HepG2 (cell line): ENCODE measurements around the gene TIMM23. TPM values are rescaled to one million over a fixed set of nuclear protein-coding genes. Genes with fewer than 3 reads are reported as not detected.
A peak's percentile ranks its signal among the peaks of the same experiment; 100 is the strongest.

ENCODE experiments used
- CENPT ChIP-seq: sonication (generic); formaldehyde crosslinking; IDR thresholded peaks from 2 replicates; pipeline ENCODE4 v1.8.0; 2022; ENCODE audit warnings: low read depth, mild to moderate bottlenecking, moderate library complexity, missing genetic modification reagents
- KDM3A ChIP-seq: IDR thresholded peaks from 2 replicates; pipeline ENCODE4 v1.6.1; 2018; ENCODE audit warnings: low read depth, missing compliant biosample characterization
- PAXIP1 ChIP-seq: sonication (generic); formaldehyde crosslinking; conservative IDR thresholded peaks from 2 replicates; pipeline ENCODE4 v1.4.0; 2020; ENCODE audit warnings: mild to moderate bottlenecking, missing genetic modification reagents, moderate library complexity
- RXRB ChIP-seq: IDR thresholded peaks from 2 replicates; pipeline ENCODE4 v1.6.1; 2016; ENCODE audit warnings: borderline replicate concordance, missing genetic modification reagents, missing compliant biosample characterization
- TOE1 ChIP-seq: sonication (generic); formaldehyde crosslinking; IDR thresholded peaks from 2 replicates; pipeline ENCODE4 v1.4.0; 2020; ENCODE audit warnings: mild to moderate bottlenecking, missing genetic modification reagents
- ZBED4 ChIP-seq: sonication (generic); formaldehyde crosslinking; IDR thresholded peaks from 2 replicates; pipeline ENCODE4 v1.4.0; 2020; ENCODE audit warnings: missing genetic modification reagents, borderline replicate concordance
- ZFP90 ChIP-seq: sonication (generic); formaldehyde crosslinking; IDR thresholded peaks from 2 replicates; pipeline ENCODE4 v1.8.0; 2022; ENCODE audit warnings: missing genetic modification reagents, mild to moderate bottlenecking, inconsistent platforms, borderline replicate concordance
- ZFX ChIP-seq: sonication (generic); formaldehyde crosslinking; IDR thresholded peaks from 2 replicates; pipeline ENCODE4 v1.4.0; 2020; ENCODE audit warnings: mild to moderate bottlenecking, low read depth, missing genetic modification reagents, moderate library complexity
- ZNF207 ChIP-seq: fragments of 450-650 bp; IDR thresholded peaks from 2 replicates; pipeline ENCODE4 v1.6.1; 2016; ENCODE audit warnings: antibody characterized with exemption, borderline replicate concordance
- ZNF549 ChIP-seq: sonication (generic); formaldehyde crosslinking; IDR thresholded peaks from 2 replicates; pipeline ENCODE4 v1.5.0; 2020; ENCODE audit warnings: missing genetic modification reagents
- ZNF562 ChIP-seq: sonication (generic); formaldehyde crosslinking; IDR thresholded peaks from 2 replicates; pipeline ENCODE4 v1.8.0; 2022; ENCODE audit warnings: missing genetic modification reagents, borderline replicate concordance
- ZNF7 ChIP-seq: IDR thresholded peaks from 2 replicates; pipeline ENCODE4 v1.6.1; 2016; ENCODE audit warnings: missing biosample characterization, missing genetic modification reagents
- polyA plus RNA-seq, 8 experiments: library from polyadenylated mRNA; depleted of rRNA in 3 of 8; stranded (reverse) in 7 of 8; unstranded in 1 of 8; fragments of >200 nt; fragmentation: Illumina TruSeq in 4 of 8; extraction: Trizol in 4 of 8; gene quantifications; 2 replicates each; pipeline versions ENCODE4 v1.2.1 to v1.2.3, GENCODE V29; 2011 to 2016; ENCODE audit warnings: low read depth in 4 of 8, missing spikeins in 1 of 8, mixed read lengths in 1 of 8; ENCODE audit not compliant: insufficient read depth in 1 of 8
- total RNA-seq, 5 experiments: library from RNA; depleted of rRNA; stranded (reverse); fragments of >200 nt; fragmentation: Illumina TruSeq; extraction: Trizol; gene quantifications; 2 replicates each; pipeline ENCODE4 v1.2.3, GENCODE V29; 2016; ENCODE audit warnings: low read depth in 1 of 5
- TF ChIP-seq, protein P1 (sequence below): sonication (generic); formaldehyde crosslinking; conservative IDR thresholded peaks from 2 replicates; pipeline ENCODE4 v1.8.0; 2022; ENCODE audit warnings: missing genetic modification reagents
- TF ChIP-seq, protein P2 (sequence below): IDR thresholded peaks from 2 replicates; pipeline ENCODE4 v1.6.1; 2018; ENCODE audit warnings: missing genetic modification reagents, mild to moderate bottlenecking, missing compliant biosample characterization
- TF ChIP-seq, protein P3 (sequence below): sonication (generic); formaldehyde crosslinking; IDR thresholded peaks from 2 replicates; pipeline ENCODE4 v1.5.0; 2020; ENCODE audit warnings: missing genetic modification reagents

Gene TIMM23
- total and polyA plus RNA-seq, 2 of the 13 experiments (the other 11 are each of a cell fraction or from before 2014, with no cell fraction given) = 80.2 to 98.6 TPM

DNA sequence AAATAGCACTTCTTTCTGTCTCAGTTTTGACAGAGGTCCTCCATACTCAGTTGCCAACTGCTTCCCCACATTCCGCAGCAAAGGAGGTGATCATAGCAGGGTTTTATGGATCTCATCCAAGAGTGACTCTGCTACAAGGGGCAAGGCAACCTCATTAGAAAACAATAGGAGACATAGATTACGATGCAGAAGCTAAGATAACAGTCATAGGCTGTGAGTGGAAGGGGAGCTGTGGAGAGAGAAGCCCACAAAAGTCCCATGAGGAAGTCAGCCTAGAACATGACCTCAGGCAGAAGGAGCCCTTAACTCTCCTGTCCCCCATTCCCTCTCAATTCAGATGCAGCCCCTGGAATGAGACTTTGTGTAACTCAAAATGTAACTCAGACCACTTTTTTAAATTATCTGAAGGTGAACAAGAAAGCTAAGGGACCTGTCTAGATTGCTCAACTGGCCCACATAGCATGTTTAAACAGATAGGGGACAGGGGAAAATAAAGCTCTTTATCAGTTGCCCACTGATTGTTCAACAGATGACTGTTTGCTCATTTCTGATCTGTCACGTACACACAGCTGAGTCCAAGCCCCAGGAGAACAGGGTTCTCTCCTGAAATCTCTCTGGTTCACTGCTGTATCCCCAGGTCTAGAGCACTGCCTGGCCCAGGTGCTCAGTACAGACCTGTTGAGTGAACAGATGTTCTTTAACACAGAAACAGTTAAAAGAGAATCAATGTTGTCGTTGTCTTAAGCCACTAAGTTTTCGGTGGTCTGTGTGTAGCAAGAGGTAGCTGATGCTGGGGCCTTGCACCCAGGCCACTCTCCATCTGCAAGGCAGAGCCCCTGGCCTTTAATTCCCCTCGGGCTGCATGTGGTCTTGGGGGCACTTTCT, 59.6 kb downstream of the TIMM23 start (continued):
- peak; percentile 72 for TF ChIP-seq ZBED4
- 0 out of 2 replicates have a peak, but pooled peaks have one; percentile 16 for TF ChIP-seq TOE1 (CRISPR knock-in tag)
- TF ChIP-seq CENPT (CRISPR knock-in tag) = no peak
- peak; percentile 66 for TF ChIP-seq ZFX (CRISPR knock-in tag)
- no peak for TF ChIP-seq KDM3A (CRISPR knock-in tag)
- TF ChIP-seq ZFP90 (CRISPR knock-in tag) = 0 out of 2 replicates have a peak, but pooled peaks have one; percentile 63
- TF ChIP-seq, protein P1, sequence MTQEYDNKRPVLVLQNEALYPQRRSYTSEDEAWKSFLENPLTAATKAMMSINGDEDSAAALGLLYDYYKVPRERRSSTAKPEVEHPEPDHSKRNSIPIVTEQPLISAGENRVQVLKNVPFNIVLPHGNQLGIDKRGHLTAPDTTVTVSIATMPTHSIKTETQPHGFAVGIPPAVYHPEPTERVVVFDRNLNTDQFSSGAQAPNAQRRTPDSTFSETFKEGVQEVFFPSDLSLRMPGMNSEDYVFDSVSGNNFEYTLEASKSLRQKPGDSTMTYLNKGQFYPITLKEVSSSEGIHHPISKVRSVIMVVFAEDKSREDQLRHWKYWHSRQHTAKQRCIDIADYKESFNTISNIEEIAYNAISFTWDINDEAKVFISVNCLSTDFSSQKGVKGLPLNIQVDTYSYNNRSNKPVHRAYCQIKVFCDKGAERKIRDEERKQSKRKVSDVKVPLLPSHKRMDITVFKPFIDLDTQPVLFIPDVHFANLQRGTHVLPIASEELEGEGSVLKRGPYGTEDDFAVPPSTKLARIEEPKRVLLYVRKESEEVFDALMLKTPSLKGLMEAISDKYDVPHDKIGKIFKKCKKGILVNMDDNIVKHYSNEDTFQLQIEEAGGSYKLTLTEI (CRISPR knock-in tag) = no peak
- TF ChIP-seq, protein P2, sequence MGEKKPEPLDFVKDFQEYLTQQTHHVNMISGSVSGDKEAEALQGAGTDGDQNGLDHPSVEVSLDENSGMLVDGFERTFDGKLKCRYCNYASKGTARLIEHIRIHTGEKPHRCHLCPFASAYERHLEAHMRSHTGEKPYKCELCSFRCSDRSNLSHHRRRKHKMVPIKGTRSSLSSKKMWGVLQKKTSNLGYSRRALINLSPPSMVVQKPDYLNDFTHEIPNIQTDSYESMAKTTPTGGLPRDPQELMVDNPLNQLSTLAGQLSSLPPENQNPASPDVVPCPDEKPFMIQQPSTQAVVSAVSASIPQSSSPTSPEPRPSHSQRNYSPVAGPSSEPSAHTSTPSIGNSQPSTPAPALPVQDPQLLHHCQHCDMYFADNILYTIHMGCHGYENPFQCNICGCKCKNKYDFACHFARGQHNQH (CRISPR knock-in tag) = peak; percentile 91
- no peak for TF ChIP-seq ZNF562 (CRISPR knock-in tag)
- no peak for TF ChIP-seq ZNF207
- TF ChIP-seq ZNF549 (CRISPR knock-in tag) = no peak
- TF ChIP-seq RXRB (CRISPR knock-in tag) = peak; percentile 89
- peak; percentile 91 for TF ChIP-seq PAXIP1 (CRISPR knock-in tag)
- TF ChIP-seq ZNF7 = no peak
- TF ChIP-seq, protein P3, sequence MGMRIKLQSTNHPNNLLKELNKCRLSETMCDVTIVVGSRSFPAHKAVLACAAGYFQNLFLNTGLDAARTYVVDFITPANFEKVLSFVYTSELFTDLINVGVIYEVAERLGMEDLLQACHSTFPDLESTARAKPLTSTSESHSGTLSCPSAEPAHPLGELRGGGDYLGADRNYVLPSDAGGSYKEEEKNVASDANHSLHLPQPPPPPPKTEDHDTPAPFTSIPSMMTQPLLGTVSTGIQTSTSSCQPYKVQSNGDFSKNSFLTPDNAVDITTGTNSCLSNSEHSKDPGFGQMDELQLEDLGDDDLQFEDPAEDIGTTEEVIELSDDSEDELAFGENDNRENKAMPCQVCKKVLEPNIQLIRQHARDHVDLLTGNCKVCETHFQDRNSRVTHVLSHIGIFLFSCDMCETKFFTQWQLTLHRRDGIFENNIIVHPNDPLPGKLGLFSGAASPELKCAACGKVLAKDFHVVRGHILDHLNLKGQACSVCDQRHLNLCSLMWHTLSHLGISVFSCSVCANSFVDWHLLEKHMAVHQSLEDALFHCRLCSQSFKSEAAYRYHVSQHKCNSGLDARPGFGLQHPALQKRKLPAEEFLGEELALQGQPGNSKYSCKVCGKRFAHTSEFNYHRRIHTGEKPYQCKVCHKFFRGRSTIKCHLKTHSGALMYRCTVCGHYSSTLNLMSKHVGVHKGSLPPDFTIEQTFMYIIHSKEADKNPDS = peak; percentile 51; the same call in 1 of the 2 replicates
